Spleen (tissue), 7 donors: ENCODE data around the gene GLRX.

Source experiments
- POLR2A ChIP-seq, 3 donors: fragments of 450-650 bp; IDR thresholded peaks; one replicate each; pipeline ENCODE4 v1.5.1; 2017; ENCODE audit warnings: antibody characterized with exemption in 3 of 3, mild to moderate bottlenecking in 1 of 3
- TF ChIP-seq, protein P1 (sequence below), 11 experiments: fragments of 200-600 bp in 7 of 11; fragments of 450-650 bp in 4 of 11; sonication (generic) in 4 of 11; IDR thresholded peaks in 8 of 11; conservative IDR thresholded peaks in 3 of 11; 1 replicate in 7 of 11; 2 replicates in 4 of 11; pipeline versions ENCODE4 v1.4.0 to v1.8.0; 2016 to 2021; ENCODE audit warnings: antibody characterized with exemption in 11 of 11, inconsistent platforms in 4 of 11, mild to moderate bottlenecking in 1 of 11
- donor health status: DM: no; HTN: no; CAD: no; lungs with moderate emphysema.
- donor health status: DM: no; HTN: no; CAD: no.
- donor health status: DM: no; HTN: no; CAD: no.

DNA sequence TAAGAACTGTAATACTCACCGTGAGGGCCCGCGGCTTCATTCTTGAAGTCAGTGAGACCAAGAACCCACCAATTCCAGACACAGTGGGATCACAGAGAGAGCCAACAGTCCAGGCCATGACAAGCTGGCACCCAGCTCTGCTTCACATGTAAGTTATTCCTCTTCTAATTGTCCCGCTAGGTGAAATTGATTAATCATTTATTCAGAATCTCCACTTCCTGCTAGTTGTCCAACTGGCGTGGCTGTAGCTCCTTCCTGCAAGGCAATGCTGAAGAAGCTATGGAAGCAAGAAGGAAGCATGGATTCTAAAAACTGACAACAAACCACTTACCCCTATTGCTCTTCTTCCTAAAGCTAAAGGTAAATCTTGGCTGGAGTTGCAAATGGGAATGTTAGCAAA lies 30.0 kb upstream of the GLRX start:
- TF ChIP-seq POLR2A (IDR thresholded peaks at IDR 0.05) = no peak
- TF ChIP-seq, protein P1, sequence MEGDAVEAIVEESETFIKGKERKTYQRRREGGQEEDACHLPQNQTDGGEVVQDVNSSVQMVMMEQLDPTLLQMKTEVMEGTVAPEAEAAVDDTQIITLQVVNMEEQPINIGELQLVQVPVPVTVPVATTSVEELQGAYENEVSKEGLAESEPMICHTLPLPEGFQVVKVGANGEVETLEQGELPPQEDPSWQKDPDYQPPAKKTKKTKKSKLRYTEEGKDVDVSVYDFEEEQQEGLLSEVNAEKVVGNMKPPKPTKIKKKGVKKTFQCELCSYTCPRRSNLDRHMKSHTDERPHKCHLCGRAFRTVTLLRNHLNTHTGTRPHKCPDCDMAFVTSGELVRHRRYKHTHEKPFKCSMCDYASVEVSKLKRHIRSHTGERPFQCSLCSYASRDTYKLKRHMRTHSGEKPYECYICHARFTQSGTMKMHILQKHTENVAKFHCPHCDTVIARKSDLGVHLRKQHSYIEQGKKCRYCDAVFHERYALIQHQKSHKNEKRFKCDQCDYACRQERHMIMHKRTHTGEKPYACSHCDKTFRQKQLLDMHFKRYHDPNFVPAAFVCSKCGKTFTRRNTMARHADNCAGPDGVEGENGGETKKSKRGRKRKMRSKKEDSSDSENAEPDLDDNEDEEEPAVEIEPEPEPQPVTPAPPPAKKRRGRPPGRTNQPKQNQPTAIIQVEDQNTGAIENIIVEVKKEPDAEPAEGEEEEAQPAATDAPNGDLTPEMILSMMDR (IDR thresholded peaks at IDR 0.05 in 8 of 11, conservative IDR thresholded peaks at IDR 0.05 in 3 of 11) = no peak
